ENCODE measurements around the gene RNF8.
"Not testable (repeated sequence)": the region's sequence is repeated elsewhere in the genome, so short reads cannot be mapped to it uniquely, and the experiment has no call there.

RNF8 gene

GRCh38 chr6:37393381-37393929, 39.7 kb downstream of the RNF8 start:
- Histone ChIP-seq H3K4me3 (ENCODE audit: insufficient read depth, low read depth, low read length, poor library complexity, severe bottlenecking) (no peak overlapping the region), H3K9me3 (ENCODE audit: control insufficient read depth, low read length) (no peaks in the 10 kb centered on the region), H3K27ac (ENCODE audit: insufficient read depth, low read length, poor library complexity, severe bottlenecking) (no peak overlapping the region), H3K27me3 (replicated peaks; ENCODE audit: control insufficient read depth, insufficient read depth, low read length, poor library complexity, severe bottlenecking) (no peaks in the 10 kb centered on the region), H3K4me1 (ENCODE audit: control insufficient read depth, insufficient read depth, low read length, poor library complexity, severe bottlenecking) (no peaks in the 10 kb centered on the region), H3K36me3 (ENCODE audit: control insufficient read depth, insufficient read depth, low read length) (peaks cover 23% of the 10 kb centered on the region)
- no peak for DNase-seq

GRCh38 chr6:37396571-37397180, 42.9 kb downstream of the RNF8 start:
- H3K4me1 ChIP-seq (ENCODE audit: control insufficient read depth, insufficient read depth, low read length, poor library complexity, severe bottlenecking): no peaks in the 10 kb centered on the region
- DNase-seq: no peak
- H3K36me3 ChIP-seq (ENCODE audit: control insufficient read depth, insufficient read depth, low read length): peaks cover 9% of the 10 kb centered on the region
- H3K27me3 ChIP-seq (replicated peaks; ENCODE audit: control insufficient read depth, insufficient read depth, low read length, poor library complexity, severe bottlenecking): no peaks in the 10 kb centered on the region
- H3K4me3 ChIP-seq (ENCODE audit: insufficient read depth, low read depth, low read length, poor library complexity, severe bottlenecking): no peak overlapping the region
- no peak overlapping the region for H3K27ac ChIP-seq (ENCODE audit: insufficient read depth, low read length, poor library complexity, severe bottlenecking)
- no peaks in the 10 kb centered on the region for H3K9me3 ChIP-seq (ENCODE audit: control insufficient read depth, low read length)

- H3K27ac ChIP-seq (ENCODE audit: insufficient read depth, low read length, poor library complexity, severe bottlenecking): no peak overlapping the region
- no peak for DNase-seq
- no peaks in the 10 kb centered on the region for H3K9me3 ChIP-seq (ENCODE audit: control insufficient read depth, low read length)
These were observed 45.3 kb downstream of the RNF8 start for GRCh38 chr6:37399131-37399530.

GRCh38 chr6:37399795-37400490, 46.2 kb downstream of the RNF8 start:
- no peaks in the 10 kb centered on the region for H3K27me3 ChIP-seq (replicated peaks; ENCODE audit: control insufficient read depth, insufficient read depth, low read length, poor library complexity, severe bottlenecking)
- H3K27ac ChIP-seq (ENCODE audit: insufficient read depth, low read length, poor library complexity, severe bottlenecking): no peak overlapping the region
- DNase-seq: no peak
- H3K4me1 ChIP-seq (ENCODE audit: control insufficient read depth, insufficient read depth, low read length, poor library complexity, severe bottlenecking): no peaks in the 10 kb centered on the region
- H3K36me3 ChIP-seq (ENCODE audit: control insufficient read depth, insufficient read depth, low read length): no peaks in the 10 kb centered on the region
- no peak overlapping the region for H3K4me3 ChIP-seq (ENCODE audit: insufficient read depth, low read depth, low read length, poor library complexity, severe bottlenecking)
- no peaks in the 10 kb centered on the region for H3K9me3 ChIP-seq (ENCODE audit: control insufficient read depth, low read length)

More at GRCh38 chr6:37399131-37399530, 45.3 kb downstream of the RNF8 start:
- H3K4me3 ChIP-seq (ENCODE audit: insufficient read depth, low read depth, low read length, poor library complexity, severe bottlenecking): no peak overlapping the region
- no peaks in the 10 kb centered on the region for H3K4me1 ChIP-seq (ENCODE audit: control insufficient read depth, insufficient read depth, low read length, poor library complexity, severe bottlenecking)
- H3K27me3 ChIP-seq (replicated peaks; ENCODE audit: control insufficient read depth, insufficient read depth, low read length, poor library complexity, severe bottlenecking): no peaks in the 10 kb centered on the region
- no peaks in the 10 kb centered on the region for H3K36me3 ChIP-seq (ENCODE audit: control insufficient read depth, insufficient read depth, low read length)

- not testable (repeated sequence) for H3K27ac ChIP-seq (ENCODE audit: insufficient read depth, low read length, poor library complexity, severe bottlenecking); H3K27me3 ChIP-seq (replicated peaks; ENCODE audit: control insufficient read depth, insufficient read depth, low read length, poor library complexity, severe bottlenecking); H3K36me3 ChIP-seq (ENCODE audit: control insufficient read depth, insufficient read depth, low read length); H3K9me3 ChIP-seq (ENCODE audit: control insufficient read depth, low read length); H3K4me3 ChIP-seq (ENCODE audit: insufficient read depth, low read depth, low read length, poor library complexity, severe bottlenecking); H3K4me1 ChIP-seq (ENCODE audit: control insufficient read depth, insufficient read depth, low read length, poor library complexity, severe bottlenecking); DNase-seq
These were observed 47.9 kb downstream of the RNF8 start for GRCh38 chr6:37401658-37402057.

GRCh38 chr6:37406726-37407341, 53.1 kb downstream of the RNF8 start:
- no peaks in the 10 kb centered on the region for H3K36me3 ChIP-seq (ENCODE audit: control insufficient read depth, insufficient read depth, low read length)
- DNase-seq: no peak
- no peaks in the 10 kb centered on the region for H3K9me3 ChIP-seq (ENCODE audit: control insufficient read depth, low read length)
- no peak overlapping the region for H3K27ac ChIP-seq (ENCODE audit: insufficient read depth, low read length, poor library complexity, severe bottlenecking)
- no peak overlapping the region for H3K4me3 ChIP-seq (ENCODE audit: insufficient read depth, low read depth, low read length, poor library complexity, severe bottlenecking)
- no peaks in the 10 kb centered on the region for H3K4me1 ChIP-seq (ENCODE audit: control insufficient read depth, insufficient read depth, low read length, poor library complexity, severe bottlenecking)
- no peaks in the 10 kb centered on the region for H3K27me3 ChIP-seq (replicated peaks; ENCODE audit: control insufficient read depth, insufficient read depth, low read length, poor library complexity, severe bottlenecking)

- Histone ChIP-seq H3K4me3 (ENCODE audit: insufficient read depth, low read depth, low read length, poor library complexity, severe bottlenecking) (no peak overlapping the region), H3K9me3 (ENCODE audit: control insufficient read depth, low read length) (no peaks in the 10 kb centered on the region), H3K27me3 (replicated peaks; ENCODE audit: control insufficient read depth, insufficient read depth, low read length, poor library complexity, severe bottlenecking) (no peaks in the 10 kb centered on the region), H3K36me3 (ENCODE audit: control insufficient read depth, insufficient read depth, low read length) (no peaks in the 10 kb centered on the region), H3K4me1 (ENCODE audit: control insufficient read depth, insufficient read depth, low read length, poor library complexity, severe bottlenecking) (no peaks in the 10 kb centered on the region), H3K27ac (ENCODE audit: insufficient read depth, low read length, poor library complexity, severe bottlenecking) (no peak overlapping the region)
- no peak for DNase-seq
These were observed 54.2 kb downstream of the RNF8 start for GRCh38 chr6:37407948-37408347.

- Histone ChIP-seq H3K27me3 (replicated peaks; ENCODE audit: control insufficient read depth, insufficient read depth, low read length, poor library complexity, severe bottlenecking) (no peaks in the 10 kb centered on the region), H3K36me3 (ENCODE audit: control insufficient read depth, insufficient read depth, low read length) (no peaks in the 10 kb centered on the region), H3K9me3 (ENCODE audit: control insufficient read depth, low read length) (no peaks in the 10 kb centered on the region), H3K4me3 (ENCODE audit: insufficient read depth, low read depth, low read length, poor library complexity, severe bottlenecking) (no peak overlapping the region), H3K27ac (ENCODE audit: insufficient read depth, low read length, poor library complexity, severe bottlenecking) (no peak overlapping the region), H3K4me1 (ENCODE audit: control insufficient read depth, insufficient read depth, low read length, poor library complexity, severe bottlenecking) (no peaks in the 10 kb centered on the region)
- DNase-seq: no peak
These were observed 55.7 kb downstream of the RNF8 start for GRCh38 chr6:37409501-37409900.

GRCh38 chr6:37417393-37417792, 63.6 kb downstream of the RNF8 start:
- no peaks in the 10 kb centered on the region for H3K9me3 ChIP-seq (ENCODE audit: control insufficient read depth, low read length)
- no peaks in the 10 kb centered on the region for H3K36me3 ChIP-seq (ENCODE audit: control insufficient read depth, insufficient read depth, low read length)
- H3K4me1 ChIP-seq (ENCODE audit: control insufficient read depth, insufficient read depth, low read length, poor library complexity, severe bottlenecking): no peaks in the 10 kb centered on the region
- no peak overlapping the region for H3K4me3 ChIP-seq (ENCODE audit: insufficient read depth, low read depth, low read length, poor library complexity, severe bottlenecking)
- no peaks in the 10 kb centered on the region for H3K27me3 ChIP-seq (replicated peaks; ENCODE audit: control insufficient read depth, insufficient read depth, low read length, poor library complexity, severe bottlenecking)
- no peak overlapping the region for H3K27ac ChIP-seq (ENCODE audit: insufficient read depth, low read length, poor library complexity, severe bottlenecking)
- no peak for DNase-seq

GRCh38 chr6:37418722-37419121, 64.9 kb downstream of the RNF8 start:
- H3K27ac ChIP-seq (ENCODE audit: insufficient read depth, low read length, poor library complexity, severe bottlenecking): no peak overlapping the region
- H3K4me1 ChIP-seq (ENCODE audit: control insufficient read depth, insufficient read depth, low read length, poor library complexity, severe bottlenecking): no peaks in the 10 kb centered on the region
- no peak overlapping the region for H3K4me3 ChIP-seq (ENCODE audit: insufficient read depth, low read depth, low read length, poor library complexity, severe bottlenecking)
- H3K27me3 ChIP-seq (replicated peaks; ENCODE audit: control insufficient read depth, insufficient read depth, low read length, poor library complexity, severe bottlenecking): no peaks in the 10 kb centered on the region
- H3K9me3 ChIP-seq (ENCODE audit: control insufficient read depth, low read length): no peaks in the 10 kb centered on the region
- DNase-seq: no peak
- H3K36me3 ChIP-seq (ENCODE audit: control insufficient read depth, insufficient read depth, low read length): no peaks in the 10 kb centered on the region
